GM18520 (cell line): Measurements from ENCODE around the gene TANGO2.

Experiments used
- ATAC-seq: cut with Tn5 transposase; IDR thresholded peaks from one replicate; pipeline ENCODE4 v1.9.1; 2021; ENCODE audit not compliant: unreplicated experiment

The TANGO2 gene

GRCh38 chr22:20099099-20099711, 78.3 kb downstream of the TANGO2 start:
- ATAC-seq, result no peak

- no peak for ATAC-seq
These were observed 80.7 kb downstream of the TANGO2 start for GRCh38 chr22:20101638-20102037.

DNA sequence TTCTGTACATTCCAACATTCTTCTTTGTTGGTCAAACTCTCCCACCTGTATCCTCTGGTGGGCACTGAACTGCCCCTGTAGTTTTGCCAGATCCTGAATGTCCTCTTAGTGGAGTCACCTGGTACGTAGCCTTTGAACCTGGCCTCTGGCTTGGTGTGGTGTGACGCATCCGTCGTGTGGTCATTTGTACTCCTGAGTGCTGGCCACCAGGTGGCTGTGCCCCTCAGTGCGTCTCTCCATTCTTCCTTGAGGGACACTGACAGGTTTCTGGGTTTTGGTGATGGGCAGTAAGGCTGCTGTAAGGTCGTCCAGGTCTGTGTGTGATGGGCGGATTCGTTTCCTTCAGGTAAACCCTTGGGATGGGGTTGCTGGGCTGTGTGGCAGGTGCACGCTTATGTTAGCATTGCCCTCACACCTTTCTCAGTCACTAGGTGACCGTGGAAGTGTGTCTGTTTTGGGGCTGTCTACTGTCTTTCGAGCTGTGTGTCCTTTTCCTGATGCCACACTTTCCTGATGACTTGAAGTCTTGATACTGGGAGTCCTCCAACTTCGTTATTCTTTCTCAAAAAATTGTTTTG, 81.4 kb downstream of the TANGO2 start:
- no peak for ATAC-seq

- no peak for ATAC-seq
These were observed 84.7 kb downstream of the TANGO2 start for GRCh38 chr22:20105456-20106204.

DNA sequence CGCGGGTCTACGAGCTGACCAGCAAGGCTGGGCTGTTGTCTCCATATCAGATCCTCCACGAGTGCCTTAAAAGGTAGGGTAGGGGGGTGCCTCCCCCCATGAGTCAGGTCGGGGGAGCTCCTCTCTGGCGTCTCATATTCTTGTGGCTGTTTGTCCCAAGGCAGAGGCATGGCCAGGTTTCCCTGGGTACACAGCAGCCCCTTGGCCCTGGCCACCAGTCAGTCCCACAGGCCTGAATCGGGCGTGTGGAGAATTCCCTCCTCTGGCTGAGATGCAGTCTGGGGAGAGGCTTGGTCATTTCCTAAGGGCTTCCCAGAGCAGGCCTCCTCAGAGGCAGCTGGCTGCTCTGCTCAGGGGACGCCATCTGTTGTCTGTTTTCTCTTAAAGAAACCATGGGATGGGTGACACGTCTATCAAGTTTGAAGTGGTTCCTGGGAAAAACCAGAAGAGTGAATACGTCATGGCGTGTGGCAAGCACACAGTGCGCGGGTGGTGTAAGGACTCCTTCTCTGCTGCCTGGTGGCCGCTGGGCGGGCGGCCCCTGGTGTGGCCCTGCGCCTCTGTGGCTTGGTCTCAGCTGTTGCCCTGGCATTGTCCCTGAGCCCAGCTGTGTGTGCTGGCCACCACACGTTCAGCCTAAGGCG, 85.4 kb downstream of the TANGO2 start:
- no peak for ATAC-seq

DNA sequence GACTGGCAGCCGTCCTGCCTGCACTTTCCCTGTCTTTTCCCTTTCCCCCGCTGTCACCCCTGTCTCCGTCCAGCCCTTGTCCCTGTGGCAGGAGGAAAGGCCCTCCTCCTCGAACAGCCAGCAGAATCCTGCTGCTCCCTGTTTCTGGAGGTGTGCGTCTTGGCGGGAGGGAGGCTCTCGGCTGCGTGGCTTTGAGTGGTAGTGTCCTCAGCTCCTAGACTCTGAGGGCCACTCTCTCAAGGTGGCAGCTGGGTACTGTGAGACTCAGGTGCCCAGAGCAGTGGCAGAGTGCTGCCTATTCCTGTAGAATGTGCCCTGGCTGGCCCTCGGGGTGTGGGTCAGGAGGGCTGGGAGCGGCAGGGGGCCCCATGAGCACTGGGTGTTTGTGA, 85.9 kb downstream of the TANGO2 start:
- ATAC-seq, result no peak

DNA sequence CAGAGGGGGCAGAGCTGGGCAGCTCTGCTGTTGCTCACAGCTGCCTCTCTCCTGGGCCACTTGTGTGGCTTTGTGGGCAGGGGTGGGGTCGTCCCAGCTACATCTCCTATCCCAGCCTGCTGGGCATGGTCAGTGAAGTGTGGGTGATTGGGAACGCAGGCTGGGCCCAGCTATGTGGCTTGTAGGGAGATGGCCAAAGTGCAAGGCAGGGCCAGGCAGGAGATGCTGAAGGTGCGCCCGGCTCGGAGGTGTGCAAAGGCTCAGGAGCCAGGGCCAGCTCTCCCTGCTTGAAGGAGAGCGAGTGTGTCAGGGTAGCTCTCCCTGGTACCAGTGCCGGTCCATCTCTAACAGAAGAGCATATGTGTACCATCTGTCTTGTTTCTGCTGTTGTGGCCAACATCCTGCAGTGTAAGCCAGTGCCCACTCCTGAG, 86.6 kb downstream of the TANGO2 start:
- ATAC-seq, result no peak

DNA sequence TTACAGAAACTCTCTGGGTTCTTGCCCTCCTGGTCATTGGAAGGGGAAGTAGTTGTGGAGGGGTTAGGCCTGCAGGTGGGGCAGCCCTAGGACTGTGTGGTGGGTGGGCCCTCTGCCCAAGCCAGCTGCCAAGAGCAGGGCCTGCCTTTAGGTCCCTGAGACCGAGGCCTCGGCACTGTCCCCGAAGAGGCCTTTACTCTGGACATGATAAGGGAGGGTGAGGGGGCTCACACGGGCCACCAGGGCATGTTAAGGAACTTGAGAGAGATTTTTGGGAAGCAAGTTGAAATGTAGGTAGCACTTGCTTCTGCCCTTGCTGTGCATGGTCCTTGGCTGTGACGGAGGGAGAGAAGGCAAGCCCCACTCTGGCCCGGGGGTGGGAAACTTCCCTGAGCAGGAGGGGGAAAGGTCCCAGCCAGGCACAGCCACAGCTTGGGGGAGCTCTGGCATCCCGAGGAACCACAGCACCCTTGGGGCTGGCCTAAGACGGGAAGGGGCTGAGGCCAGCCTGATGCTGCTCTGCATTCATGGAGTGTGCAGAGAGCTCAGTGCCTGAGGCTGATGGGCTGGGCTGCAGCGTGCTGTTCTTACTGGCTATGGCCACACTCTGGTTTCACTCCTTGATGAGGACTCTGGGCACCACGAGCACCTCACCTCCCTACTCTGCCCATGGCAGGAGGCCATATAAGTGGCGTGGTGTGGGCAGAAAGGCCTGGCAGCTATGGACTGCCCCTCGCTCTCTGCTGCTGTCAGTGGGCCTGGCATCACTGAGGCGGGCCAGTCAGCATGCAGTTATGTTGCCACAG, 87.2 kb downstream of the TANGO2 start:
- ATAC-seq, result no peak

- ATAC-seq, result no peak
These were observed 87.9 kb downstream of the TANGO2 start for GRCh38 chr22:20108757-20109230.

- ATAC-seq, result no peak
These were observed 88.8 kb downstream of the TANGO2 start for GRCh38 chr22:20109411-20110358.

GRCh38 chr22:20110359-20110985, 89.6 kb downstream of the TANGO2 start:
- no peak for ATAC-seq

DNA sequence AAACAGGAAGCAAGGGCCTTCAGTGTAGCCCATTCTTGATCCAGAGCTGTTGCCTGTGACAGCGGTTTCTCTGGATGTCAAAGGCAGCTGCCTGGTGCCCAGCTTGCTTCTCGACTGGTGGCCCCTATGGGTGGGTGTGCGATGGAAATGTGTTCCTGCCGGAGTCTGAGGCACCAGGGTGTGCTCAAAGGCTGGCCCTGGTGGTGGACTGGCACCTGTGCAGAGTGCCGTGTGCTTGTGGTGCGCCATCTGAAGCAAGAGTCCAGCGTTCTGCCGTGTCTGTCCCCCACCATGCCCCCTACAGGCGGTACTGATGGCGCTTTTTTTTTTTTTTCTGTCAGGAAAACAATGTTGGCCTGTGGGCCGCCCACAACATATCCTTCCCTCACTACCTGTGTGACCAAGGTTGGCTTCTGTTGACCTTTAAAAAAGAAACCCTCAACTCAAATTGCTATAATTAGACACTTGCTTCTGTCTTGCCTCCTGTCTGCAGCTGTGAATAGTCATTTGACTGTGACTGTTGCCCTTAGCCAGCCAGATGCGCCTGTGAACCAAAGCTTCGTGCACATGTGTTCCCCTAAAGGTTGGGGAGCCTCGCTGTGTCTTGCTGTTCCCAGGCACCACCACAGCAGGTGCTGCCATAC, 90.3 kb downstream of the TANGO2 start:
- ATAC-seq, result no peak

- no peak for ATAC-seq
These were observed 91.0 kb downstream of the TANGO2 start for GRCh38 chr22:20111689-20112622.

DNA sequence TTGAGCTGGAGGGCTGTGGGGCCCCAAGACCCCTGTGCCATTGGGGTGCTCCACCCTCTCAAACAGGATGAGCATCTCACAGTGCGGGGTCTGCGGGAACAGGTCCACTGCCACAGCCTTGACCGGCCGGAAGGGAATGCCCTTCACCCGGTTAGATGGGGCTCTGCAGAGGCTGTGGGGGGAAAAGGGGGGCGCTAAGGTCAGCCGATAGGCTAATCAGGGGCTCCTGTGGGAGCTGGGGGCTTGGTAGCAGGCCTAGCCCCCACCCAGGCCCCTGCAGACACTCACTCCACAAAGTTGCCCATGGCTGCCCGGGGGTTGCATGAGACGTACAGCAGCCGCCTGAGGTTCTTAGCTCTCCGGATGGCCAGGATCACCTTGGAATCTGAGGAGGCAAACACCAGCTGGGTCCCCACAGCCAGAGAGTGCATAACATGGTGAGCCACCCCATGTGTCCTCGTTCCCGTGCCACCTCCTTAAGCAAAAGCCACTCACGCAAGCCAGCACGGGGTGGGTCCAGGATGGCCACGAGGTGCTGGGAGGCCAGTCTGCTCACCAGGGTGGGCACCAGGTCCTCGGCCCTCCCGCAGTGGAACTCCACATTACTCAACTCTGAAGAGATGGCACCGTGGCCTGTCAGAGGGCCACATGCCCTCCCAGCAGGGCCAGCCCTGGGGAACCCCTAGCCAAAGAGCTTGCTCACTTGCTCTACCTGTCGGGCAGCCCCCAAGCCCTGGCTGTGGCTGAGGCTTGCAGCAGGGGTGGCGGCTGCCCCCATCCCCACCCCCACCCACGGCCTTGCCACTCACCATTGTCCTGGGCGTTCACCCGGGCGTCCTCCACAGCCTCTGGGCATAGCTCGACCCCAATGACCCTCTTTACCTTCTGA, 92.0 kb downstream of the TANGO2 start:
- ATAC-seq, result no peak

DNA sequence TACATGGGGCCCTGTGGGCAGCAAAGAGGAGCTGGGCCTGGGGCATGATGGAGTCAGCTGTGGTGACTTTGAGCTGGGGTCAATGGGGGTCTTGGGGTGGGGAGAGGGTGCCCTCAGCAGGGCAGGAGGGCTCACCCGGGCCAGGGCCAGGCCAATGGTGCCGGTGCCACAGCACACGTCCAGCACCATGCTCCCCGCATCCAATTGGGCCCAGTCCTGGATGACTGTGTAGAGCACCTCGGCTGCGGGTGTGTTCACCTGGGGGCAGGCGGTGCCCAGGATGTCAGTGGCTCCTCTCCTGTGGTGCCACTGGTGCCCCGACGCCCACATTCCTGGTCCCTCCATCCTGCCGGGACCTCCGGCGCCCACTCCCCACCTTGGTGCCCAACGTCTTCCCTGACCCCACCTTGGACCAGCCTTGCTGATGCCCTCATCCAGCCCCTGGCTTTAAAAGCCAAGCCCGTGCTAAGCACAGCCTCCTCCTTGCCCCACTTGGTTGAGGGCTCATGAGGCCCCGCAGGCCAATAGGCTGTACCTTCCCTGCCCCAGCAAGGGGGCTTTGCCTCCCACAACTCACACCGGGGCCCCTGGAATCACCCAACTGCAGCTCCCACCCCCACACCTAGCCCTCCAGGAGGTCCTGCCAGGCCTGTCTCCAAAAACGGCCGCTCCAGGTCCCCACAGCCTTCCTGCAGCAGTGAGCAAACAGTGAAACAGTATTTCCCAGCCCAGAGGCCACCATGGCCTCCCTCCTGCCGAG, 92.8 kb downstream of the TANGO2 start:
- ATAC-seq, result no peak
